ENCODE data around the gene SECISBP2L.

SECISBP2L gene

DNA sequence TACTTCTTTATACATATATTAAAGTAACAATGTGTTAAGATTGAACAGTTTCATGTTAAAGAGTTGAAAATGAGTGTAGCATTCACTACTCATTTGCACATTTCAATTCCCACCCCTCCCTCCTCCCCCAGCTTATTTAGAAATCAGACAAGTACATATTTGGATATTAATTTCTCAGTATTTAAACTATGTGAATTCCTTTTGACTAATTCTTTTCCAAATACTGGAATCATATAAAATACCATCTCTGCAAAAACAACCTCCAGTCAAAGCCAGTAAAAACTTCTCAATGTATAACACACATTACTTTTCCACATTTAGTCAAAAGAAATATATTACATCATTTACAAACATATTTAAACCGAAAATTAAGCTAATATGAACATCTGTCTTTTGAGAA lies 57.1 kb downstream of the SECISBP2L start:
- TF ChIP-seq FOXP2 (optimal IDR thresholded peaks at IDR 0.05; ENCODE audit: borderline replicate concordance, extremely low read depth, extremely low read length, insufficient read depth) (no peak), TAF1 (IDR thresholded peaks at IDR 0.05; ENCODE audit: borderline replicate concordance, insufficient read depth, low read length) (no peak), SIN3A (IDR thresholded peaks at IDR 0.05; ENCODE audit: borderline replicate concordance, insufficient read depth, low read length) (no peak), POLR2AphosphoS5 (IDR thresholded peaks at IDR 0.05; ENCODE audit: low read depth, low read length) (no peak)
- TF ChIP-seq, protein P1, sequence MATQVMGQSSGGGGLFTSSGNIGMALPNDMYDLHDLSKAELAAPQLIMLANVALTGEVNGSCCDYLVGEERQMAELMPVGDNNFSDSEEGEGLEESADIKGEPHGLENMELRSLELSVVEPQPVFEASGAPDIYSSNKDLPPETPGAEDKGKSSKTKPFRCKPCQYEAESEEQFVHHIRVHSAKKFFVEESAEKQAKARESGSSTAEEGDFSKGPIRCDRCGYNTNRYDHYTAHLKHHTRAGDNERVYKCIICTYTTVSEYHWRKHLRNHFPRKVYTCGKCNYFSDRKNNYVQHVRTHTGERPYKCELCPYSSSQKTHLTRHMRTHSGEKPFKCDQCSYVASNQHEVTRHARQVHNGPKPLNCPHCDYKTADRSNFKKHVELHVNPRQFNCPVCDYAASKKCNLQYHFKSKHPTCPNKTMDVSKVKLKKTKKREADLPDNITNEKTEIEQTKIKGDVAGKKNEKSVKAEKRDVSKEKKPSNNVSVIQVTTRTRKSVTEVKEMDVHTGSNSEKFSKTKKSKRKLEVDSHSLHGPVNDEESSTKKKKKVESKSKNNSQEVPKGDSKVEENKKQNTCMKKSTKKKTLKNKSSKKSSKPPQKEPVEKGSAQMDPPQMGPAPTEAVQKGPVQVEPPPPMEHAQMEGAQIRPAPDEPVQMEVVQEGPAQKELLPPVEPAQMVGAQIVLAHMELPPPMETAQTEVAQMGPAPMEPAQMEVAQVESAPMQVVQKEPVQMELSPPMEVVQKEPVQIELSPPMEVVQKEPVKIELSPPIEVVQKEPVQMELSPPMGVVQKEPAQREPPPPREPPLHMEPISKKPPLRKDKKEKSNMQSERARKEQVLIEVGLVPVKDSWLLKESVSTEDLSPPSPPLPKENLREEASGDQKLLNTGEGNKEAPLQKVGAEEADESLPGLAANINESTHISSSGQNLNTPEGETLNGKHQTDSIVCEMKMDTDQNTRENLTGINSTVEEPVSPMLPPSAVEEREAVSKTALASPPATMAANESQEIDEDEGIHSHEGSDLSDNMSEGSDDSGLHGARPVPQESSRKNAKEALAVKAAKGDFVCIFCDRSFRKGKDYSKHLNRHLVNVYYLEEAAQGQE (IDR thresholded peaks at IDR 0.05; ENCODE audit: insufficient read depth in 1 of 2, low read depth in 2 of 2, low read length in 2 of 2), result no peak

DNA sequence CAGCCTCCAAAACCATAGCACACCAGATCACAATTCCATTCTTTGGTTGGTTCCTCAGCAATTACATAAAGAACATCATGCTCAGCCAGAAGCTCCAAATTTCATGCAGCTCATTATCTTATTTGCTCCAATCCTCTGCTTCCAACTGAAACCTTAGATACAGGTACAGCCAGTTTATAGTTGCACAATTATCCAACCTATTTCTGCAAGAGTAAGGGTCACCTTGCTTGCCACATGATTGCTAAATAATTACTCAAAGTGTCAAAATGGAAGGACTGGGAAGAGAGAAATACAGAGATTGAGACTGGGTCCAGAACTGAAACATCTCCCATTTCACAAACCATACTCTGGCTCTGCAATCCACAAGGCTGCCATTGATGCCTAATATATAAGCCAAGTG lies 59.1 kb downstream of the SECISBP2L start:
- TF ChIP-seq POLR2AphosphoS5 (IDR thresholded peaks at IDR 0.05; ENCODE audit: low read depth, low read length) (no peak), FOXP2 (optimal IDR thresholded peaks at IDR 0.05; ENCODE audit: borderline replicate concordance, extremely low read depth, extremely low read length, insufficient read depth) (no peak), TAF1 (IDR thresholded peaks at IDR 0.05; ENCODE audit: borderline replicate concordance, insufficient read depth, low read length) (no peak), SIN3A (IDR thresholded peaks at IDR 0.05; ENCODE audit: borderline replicate concordance, insufficient read depth, low read length) (no peak)
- TF ChIP-seq, protein P1 (IDR thresholded peaks at IDR 0.05; ENCODE audit: insufficient read depth in 1 of 2, low read depth in 2 of 2, low read length in 2 of 2), result no peak

DNA sequence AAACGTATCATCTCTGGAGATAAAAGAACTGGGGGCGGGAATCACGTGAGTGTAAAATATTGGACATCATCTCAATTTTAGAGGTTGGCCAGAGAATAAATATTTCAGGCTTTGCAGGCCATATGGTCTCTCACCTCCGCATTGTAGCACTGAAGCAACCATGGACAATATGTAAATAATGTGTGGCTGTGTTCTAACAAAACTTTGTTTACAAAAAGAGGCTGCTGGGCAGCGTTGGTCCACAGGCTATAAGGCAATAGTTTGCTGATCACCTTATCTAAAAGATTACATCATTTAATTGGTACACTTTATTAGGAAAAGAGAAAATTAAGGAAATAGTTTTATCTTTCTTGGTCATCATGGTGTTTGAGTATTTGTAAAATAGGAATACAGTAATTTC lies 60.0 kb downstream of the SECISBP2L start:
- TF ChIP-seq SIN3A (IDR thresholded peaks at IDR 0.05; ENCODE audit: borderline replicate concordance, insufficient read depth, low read length) (no peak), FOXP2 (optimal IDR thresholded peaks at IDR 0.05; ENCODE audit: borderline replicate concordance, extremely low read depth, extremely low read length, insufficient read depth) (no peak), TAF1 (IDR thresholded peaks at IDR 0.05; ENCODE audit: borderline replicate concordance, insufficient read depth, low read length) (no peak), POLR2AphosphoS5 (IDR thresholded peaks at IDR 0.05; ENCODE audit: low read depth, low read length) (no peak)
- TF ChIP-seq, protein P1 (IDR thresholded peaks at IDR 0.05; ENCODE audit: insufficient read depth in 1 of 2, low read depth in 2 of 2, low read length in 2 of 2), result no peak

DNA sequence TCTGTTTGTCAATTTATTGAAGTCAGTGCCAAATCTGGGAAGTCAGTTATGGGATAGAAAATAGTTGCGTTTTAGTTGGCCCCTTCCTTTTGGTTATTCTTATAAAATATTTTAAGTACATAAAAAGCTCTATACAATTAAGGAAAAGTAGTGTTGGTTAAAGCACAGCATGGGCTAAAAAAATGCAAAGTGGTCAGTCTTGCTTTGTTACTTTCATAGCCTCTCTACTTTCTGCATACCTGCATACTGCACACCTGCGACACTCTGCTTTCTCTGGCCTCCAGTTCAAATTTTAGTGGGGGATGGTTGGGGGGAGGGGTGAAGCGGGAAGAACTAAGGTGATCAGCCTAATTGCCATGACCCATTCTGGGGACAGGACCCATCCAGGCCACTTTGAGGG lies 60.7 kb downstream of the SECISBP2L start:
- TF ChIP-seq FOXP2 (optimal IDR thresholded peaks at IDR 0.05; ENCODE audit: borderline replicate concordance, extremely low read depth, extremely low read length, insufficient read depth) (no peak), POLR2AphosphoS5 (IDR thresholded peaks at IDR 0.05; ENCODE audit: low read depth, low read length) (no peak), SIN3A (IDR thresholded peaks at IDR 0.05; ENCODE audit: borderline replicate concordance, insufficient read depth, low read length) (no peak), TAF1 (IDR thresholded peaks at IDR 0.05; ENCODE audit: borderline replicate concordance, insufficient read depth, low read length) (no peak)
- TF ChIP-seq, protein P1 (IDR thresholded peaks at IDR 0.05; ENCODE audit: insufficient read depth in 1 of 2, low read depth in 2 of 2, low read length in 2 of 2), result no peak
